ENCODE measurements around the gene TRERF1. TPM values are rescaled to one million over a fixed set of nuclear protein-coding genes. Genes with fewer than 3 reads are reported as not detected.

The TRERF1 gene
- total RNA-seq, 4 donors from 2014 or later, result 14.7 to 22.0 (median 19.0) TPM

DNA sequence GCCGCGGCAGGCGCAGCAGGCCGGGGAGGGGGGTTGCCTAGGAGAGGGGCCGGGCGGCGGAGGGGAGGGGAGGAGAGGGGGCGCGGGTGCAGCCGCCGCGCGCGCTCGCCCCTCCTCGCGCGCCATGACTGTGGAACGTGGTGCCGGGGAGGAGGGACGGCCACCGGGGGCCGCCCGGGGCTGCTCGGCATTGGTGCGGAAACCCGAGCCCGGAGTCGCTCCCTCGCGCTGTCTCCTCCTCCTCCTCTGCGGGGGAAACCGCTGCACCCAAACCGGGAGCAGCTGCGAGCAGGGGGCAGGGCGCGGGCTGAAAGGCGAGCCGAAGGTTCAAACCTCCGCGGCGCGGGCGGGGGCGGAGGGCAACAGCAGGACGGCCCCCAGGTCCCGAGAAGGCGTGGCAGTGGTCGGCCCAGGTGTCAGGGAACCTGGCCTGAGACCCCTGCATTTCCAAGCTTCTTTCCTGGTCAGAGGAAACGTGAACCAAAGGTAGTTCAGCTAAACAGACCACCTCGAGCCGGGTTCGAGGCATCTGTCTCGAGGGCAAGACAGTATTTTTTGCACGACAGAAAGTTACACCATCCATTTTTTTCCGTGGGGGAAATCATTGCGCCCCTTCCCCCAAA is 1.4 kb upstream of the TRERF1 start:
- H3K9me3 ChIP-seq, result no peaks in the 10 kb centered on the region

GRCh38 chr6:42452171-42453030 is 675 bp upstream of the TRERF1 start:
- peak overlapping the region; percentile 92 for H3K27ac ChIP-seq
- DNase-seq (ENCODE audit: low spot score in 2 of 2), result peak; percentile 78 to 85
- 1% methylated on average over 48 of the region's 78 CpGs for WGBS
- H3K9me3 ChIP-seq, result no peaks in the 10 kb centered on the region
- H3K4me3 ChIP-seq, result peak overlapping the region; percentile 66
- H3K27me3 ChIP-seq, result no peaks in the 10 kb centered on the region
- H3K4me1 ChIP-seq, result peaks cover 47% of the 10 kb centered on the region
- TF ChIP-seq POLR2AphosphoS5 (IDR thresholded peaks at IDR 0.05), result peak in 1 of 3 donors; percentile 12
- TF ChIP-seq EP300 (IDR thresholded peaks at IDR 0.05), result no peak
- H3K36me3 ChIP-seq, result no peaks in the 10 kb centered on the region

More for the DNA sequence above, 1.4 kb upstream of the TRERF1 start:
- H3K27ac ChIP-seq, result peak overlapping the region; percentile 92
- peak overlapping the region; percentile 66 for H3K4me3 ChIP-seq
- H3K36me3 ChIP-seq, result no peaks in the 10 kb centered on the region
- no peak for TF ChIP-seq EP300 (IDR thresholded peaks at IDR 0.05)
- peak in 1 of 3 donors; percentile 35 for TF ChIP-seq POLR2AphosphoS5 (IDR thresholded peaks at IDR 0.05)
- no peak for TF ChIP-seq CTCF (IDR thresholded peaks at IDR 0.05)
- H3K4me1 ChIP-seq, result peaks cover 44% of the 10 kb centered on the region
- H3K27me3 ChIP-seq, result no peaks in the 10 kb centered on the region
- WGBS, result under 1% methylated on average over 20 of the region's 57 CpGs
- DNase-seq (ENCODE audit: low spot score in 2 of 2), result peak; percentile 90 to 91

DNA sequence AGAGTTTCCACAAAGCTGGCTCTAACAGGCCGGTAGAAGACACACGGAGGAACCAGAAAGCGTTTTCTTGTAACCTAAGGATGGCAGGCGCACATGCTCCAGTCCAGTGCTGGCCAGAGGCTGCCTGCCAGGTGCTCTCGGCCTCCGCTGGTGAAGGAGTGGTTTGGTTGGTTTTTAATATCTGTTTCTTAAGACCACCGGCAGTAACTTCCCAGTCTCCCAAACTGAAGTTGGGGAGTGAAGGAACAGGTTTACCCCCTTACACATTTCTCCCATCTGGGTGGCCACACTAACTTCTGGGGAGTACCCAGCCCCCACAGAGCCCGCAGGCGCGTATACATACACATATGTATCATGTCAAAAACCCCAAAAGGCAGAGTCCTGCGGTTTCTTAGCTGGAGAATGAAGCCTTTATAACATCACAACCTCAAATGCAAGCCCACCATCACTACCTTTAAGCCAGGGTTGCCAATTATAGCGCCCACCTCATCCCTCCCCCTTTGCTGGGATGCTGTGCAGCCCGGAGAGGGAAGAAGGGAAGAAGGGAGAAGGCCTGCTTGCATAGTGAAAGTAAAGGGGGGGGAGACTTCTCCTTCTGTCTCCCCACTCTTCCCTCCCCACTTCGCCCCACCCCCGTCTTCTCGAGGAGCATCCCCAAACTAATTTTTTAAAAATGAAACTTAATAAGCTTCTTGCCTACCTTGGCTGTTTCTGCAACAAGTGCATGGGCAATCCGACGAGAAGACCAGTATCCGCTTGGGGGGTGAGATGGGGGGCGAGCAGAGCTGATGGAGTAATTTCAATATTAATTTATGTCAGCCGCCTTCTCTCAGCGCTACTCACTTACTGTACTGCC is 1.0 kb downstream of the TRERF1 start:
- Histone ChIP-seq H3K27ac (peak overlapping the region; percentile 92), H3K9me3 (no peaks in the 10 kb centered on the region), H3K4me3 (peak overlapping the region; percentile 66), H3K27me3 (no peaks in the 10 kb centered on the region), H3K36me3 (no peaks in the 10 kb centered on the region), H3K4me1 (peaks cover 47% of the 10 kb centered on the region)
- DNase-seq (ENCODE audit: low spot score in 2 of 2), result peak in 1 of 2 donors; percentile 58
- WGBS, result 8% methylated on average over 22 of the region's 22 CpGs
- TF ChIP-seq CTCF (IDR thresholded peaks at IDR 0.05) (no peak), EP300 (IDR thresholded peaks at IDR 0.05) (no peak), POLR2AphosphoS5 (IDR thresholded peaks at IDR 0.05) (no peak), POLR2A (IDR thresholded peaks at IDR 0.05) (no peak)

DNA sequence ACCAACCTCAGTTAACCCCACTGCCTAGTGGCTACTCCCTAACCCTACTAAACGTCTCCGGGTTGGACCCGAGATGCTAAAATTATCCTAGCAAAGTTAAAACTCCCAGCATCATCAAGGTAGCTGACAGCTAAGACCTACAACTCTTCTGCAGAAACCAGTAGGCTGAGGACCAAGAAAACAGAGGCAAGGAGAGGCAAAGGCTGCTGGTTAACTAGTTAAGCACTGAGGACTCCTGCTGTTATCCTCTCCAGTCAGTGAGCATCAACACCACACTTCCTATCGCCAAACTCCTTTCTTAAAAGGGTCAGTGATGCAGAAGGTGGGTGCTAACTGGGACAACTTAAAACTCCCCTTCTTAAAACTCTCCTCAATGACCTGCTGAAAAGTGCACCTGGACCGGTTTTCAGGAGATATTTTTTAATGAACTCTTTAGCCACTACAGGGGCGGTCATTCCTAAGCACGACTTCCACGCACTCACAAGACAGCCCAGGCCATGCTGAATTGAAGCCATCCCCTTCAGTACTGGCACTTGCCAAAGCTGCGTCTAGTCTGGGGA is 1.7 kb downstream of the TRERF1 start:
- H3K27me3 ChIP-seq, result no peaks in the 10 kb centered on the region
- H3K9me3 ChIP-seq, result no peaks in the 10 kb centered on the region
- H3K27ac ChIP-seq, result peak overlapping the region; percentile 30
- DNase-seq (ENCODE audit: low spot score in 2 of 2), result peak in 1 of 2 donors; percentile 3
- peak overlapping the region; percentile 66 for H3K4me3 ChIP-seq
- TF ChIP-seq POLR2AphosphoS5 (IDR thresholded peaks at IDR 0.05), result no peak
- no peak for TF ChIP-seq CTCF (IDR thresholded peaks at IDR 0.05)
- no peak for TF ChIP-seq POLR2A (IDR thresholded peaks at IDR 0.05)
- no peak for TF ChIP-seq EP300 (IDR thresholded peaks at IDR 0.05)
- peaks cover 47% of the 10 kb centered on the region for H3K4me1 ChIP-seq
- no peaks in the 10 kb centered on the region for H3K36me3 ChIP-seq
- WGBS, result 23% methylated on average over 9 of the region's 9 CpGs

GRCh38 chr6:42448927-42449659 is 2.6 kb downstream of the TRERF1 start:
- TF ChIP-seq EP300 (IDR thresholded peaks at IDR 0.05) (no peak), POLR2AphosphoS5 (IDR thresholded peaks at IDR 0.05) (no peak), POLR2A (IDR thresholded peaks at IDR 0.05) (no peak), CTCF (IDR thresholded peaks at IDR 0.05) (no peak)
- DNase-seq (ENCODE audit: low spot score in 2 of 2), result no peak
- no peaks in the 10 kb centered on the region for H3K36me3 ChIP-seq
- no peaks in the 10 kb centered on the region for H3K27me3 ChIP-seq
- H3K4me3 ChIP-seq, result peak overlapping the region; percentile 66
- H3K9me3 ChIP-seq, result no peaks in the 10 kb centered on the region
- peak overlapping the region; percentile 25 for H3K27ac ChIP-seq
- WGBS, result 20% methylated on average over 7 of the region's 7 CpGs
- H3K4me1 ChIP-seq, result peaks cover 50% of the 10 kb centered on the region

Measured in suprapubic skin (tissue), 4 donors.